Stimulated activated naive CD8-positive, alpha-beta T cell treated with anti-CD3 and anti-CD28 coated beads, Interleukin-15, Interleukin-2, amounts not matched to agents 100 U/mL and 50 U/mL, for 24 hours (primary cell): ENCODE measurements around the gene ZSWIM5.
"Not testable (repeated sequence)": the region's sequence is repeated elsewhere in the genome, so short reads cannot be mapped to it uniquely, and the experiment has no call there.

Source experiments
- ATAC-seq: fragments of 150-1000 bp; cut with Tn5 transposase; one replicate; pipeline ENCODE4 v1.10.0; 2021
- DNase-seq: peaks from one replicate; pipeline ENCODE4 v3.0.0; 2021

ZSWIM5 gene

GRCh38 chr1:45093334-45093733, 113.1 kb downstream of the ZSWIM5 start:
- no peak for ATAC-seq

GRCh38 chr1:45089711-45090110, 116.7 kb downstream of the ZSWIM5 start:
- DNase-seq (no peak), ATAC-seq (no peak)

More at GRCh38 chr1:45093334-45093733, 113.1 kb downstream of the ZSWIM5 start:
- no peak for DNase-seq

DNA sequence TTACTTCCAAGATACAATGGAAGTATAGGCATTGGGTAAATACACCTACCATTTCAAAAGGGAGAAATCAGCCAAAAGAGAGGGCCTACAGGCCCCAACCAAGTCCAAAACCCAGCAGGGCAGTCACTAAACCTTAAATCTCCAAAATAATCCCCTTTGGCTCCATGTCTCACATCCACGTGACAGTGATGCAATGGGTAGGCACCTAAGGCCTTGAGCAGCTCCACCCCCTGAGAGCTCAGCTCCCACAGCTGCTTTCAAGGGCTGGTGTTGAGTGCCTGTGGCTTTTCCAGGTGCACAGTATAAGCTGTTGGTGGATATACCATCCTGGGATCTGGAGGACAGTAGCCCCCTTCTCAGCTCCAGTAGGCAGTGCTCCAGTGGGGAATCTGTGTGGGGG, 121.8 kb downstream of the ZSWIM5 start:
- DNase-seq (no peak), ATAC-seq (no peak)

GRCh38 chr1:45079533-45079932, 126.9 kb downstream of the ZSWIM5 start:
- DNase-seq (no peak), ATAC-seq (no peak)

GRCh38 chr1:45076959-45077358, 129.4 kb downstream of the ZSWIM5 start:
- ATAC-seq, DNase-seq: not testable (repeated sequence)

- ATAC-seq: no peak
These were observed 134.8 kb downstream of the ZSWIM5 start for GRCh38 chr1:45071567-45071966.

GRCh38 chr1:45067806-45068205, 138.6 kb downstream of the ZSWIM5 start:
- DNase-seq (no peak), ATAC-seq (no peak)

More at GRCh38 chr1:45071567-45071966, 134.8 kb downstream of the ZSWIM5 start:
- no peak for DNase-seq

DNA sequence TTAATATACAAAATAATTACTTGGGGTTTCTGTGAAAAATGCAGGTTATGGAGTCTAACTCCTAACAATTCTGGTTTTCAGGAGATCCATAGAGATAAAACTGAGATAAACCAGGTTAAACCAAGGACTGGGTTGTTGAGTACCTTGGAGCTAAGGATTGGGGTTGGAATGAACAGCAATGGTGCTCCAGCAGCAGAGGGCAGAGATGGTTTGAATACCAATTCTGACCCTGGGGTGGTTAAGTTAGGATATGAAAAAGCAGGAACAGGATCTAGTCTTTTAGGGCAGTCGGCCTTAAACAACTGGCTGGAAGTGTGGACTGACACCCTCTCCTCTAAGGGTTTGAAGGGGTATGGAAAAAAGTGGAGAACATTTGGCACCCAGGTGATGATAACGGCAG, 141.3 kb downstream of the ZSWIM5 start:
- DNase-seq: no peak

GRCh38 chr1:45062463-45062862, 143.9 kb downstream of the ZSWIM5 start:
- not testable (repeated sequence) for ATAC-seq, DNase-seq

More for the DNA sequence above, 141.3 kb downstream of the ZSWIM5 start:
- no peak for ATAC-seq

DNA sequence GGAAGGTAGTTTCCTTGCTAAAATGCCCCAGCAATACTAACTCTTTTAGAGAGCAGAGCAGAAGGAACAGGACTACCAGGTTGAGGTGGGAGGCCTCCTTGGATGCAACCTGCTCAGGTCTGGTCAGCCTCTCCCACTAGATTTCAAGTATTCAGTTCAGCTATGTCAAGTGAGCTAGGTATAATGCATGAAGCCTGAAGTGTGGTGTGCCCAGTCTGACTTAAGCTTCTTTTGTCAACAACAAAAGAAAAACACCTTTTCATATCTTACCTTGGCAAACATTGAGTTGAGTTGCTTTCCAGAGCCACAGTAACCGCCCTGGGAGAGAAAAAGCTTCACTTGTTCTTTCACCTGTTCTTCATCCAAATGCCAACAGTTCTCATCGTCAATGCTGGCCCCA, 146.6 kb downstream of the ZSWIM5 start:
- DNase-seq: no peak

GRCh38 chr1:45057542-45057941, 148.9 kb downstream of the ZSWIM5 start:
- DNase-seq (no peak), ATAC-seq (no peak)

More for the DNA sequence above, 146.6 kb downstream of the ZSWIM5 start:
- ATAC-seq: no peak

DNA sequence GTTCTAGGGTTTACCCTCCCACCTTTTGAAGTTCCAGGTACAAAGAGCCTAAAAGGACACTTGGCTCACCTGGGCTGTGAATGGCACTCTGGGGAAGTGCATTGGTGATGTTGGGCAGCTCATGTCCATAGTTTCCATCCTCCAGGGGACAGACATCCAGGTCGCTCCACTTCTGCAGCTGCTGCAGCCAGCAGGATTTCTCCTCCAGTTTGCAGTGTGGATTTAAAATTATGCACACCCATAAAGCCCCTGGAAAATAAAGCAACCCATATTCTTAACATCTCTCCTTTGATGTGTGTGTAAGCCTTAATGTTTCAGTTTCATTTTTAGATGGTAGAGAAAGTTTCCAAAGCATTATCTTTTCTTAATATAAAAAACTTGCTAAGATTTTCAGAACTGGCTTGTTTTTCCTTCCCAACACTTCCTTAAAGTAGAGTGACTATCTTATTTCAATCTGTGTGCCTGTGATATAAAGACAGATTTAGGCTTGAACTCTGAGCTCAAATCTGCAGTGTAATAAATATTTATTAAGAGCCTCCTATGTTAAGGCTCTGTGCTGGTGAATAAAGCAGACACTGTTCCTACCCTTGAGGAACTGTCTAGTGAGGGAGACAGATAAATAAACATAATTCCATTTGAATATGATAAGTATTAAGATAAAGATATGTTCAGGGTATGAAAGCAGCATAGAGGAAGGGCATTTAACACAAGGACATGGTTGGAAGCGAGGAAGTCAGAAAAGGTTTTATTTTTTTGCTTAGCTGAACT, 155.2 kb downstream of the ZSWIM5 start:
- peak; percentile 81 for ATAC-seq
- no peak for DNase-seq

- DNase-seq: no peak
- no peak for ATAC-seq
These were observed 159.4 kb downstream of the ZSWIM5 start for GRCh38 chr1:45047032-45047431.

DNA sequence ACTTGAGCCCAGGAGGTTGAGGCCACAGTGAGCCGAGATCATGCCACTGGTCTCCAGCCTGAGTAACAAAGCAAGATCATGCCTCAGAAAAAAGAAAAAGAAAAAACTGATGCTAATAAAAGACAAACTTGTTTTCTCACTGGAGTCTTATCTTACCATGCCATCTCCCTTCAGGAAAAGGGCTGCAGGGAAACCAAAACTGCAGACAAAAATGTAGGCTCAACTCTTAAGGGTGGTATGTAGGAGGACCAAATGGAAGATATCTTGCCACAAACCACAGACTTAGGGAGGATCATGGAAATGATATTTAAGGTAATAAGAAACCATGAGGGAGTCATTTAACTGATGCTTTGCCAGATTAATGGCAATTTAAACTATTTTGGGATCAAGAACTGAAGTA, 161.5 kb downstream of the ZSWIM5 start:
- DNase-seq: no peak
- no peak for ATAC-seq

GRCh38 chr1:45043094-45043493, 163.3 kb downstream of the ZSWIM5 start:
- DNase-seq (no peak), ATAC-seq (no peak)

- DNase-seq (no peak), ATAC-seq (no peak)
These were observed 166.1 kb downstream of the ZSWIM5 start for GRCh38 chr1:45040297-45040696.

DNA sequence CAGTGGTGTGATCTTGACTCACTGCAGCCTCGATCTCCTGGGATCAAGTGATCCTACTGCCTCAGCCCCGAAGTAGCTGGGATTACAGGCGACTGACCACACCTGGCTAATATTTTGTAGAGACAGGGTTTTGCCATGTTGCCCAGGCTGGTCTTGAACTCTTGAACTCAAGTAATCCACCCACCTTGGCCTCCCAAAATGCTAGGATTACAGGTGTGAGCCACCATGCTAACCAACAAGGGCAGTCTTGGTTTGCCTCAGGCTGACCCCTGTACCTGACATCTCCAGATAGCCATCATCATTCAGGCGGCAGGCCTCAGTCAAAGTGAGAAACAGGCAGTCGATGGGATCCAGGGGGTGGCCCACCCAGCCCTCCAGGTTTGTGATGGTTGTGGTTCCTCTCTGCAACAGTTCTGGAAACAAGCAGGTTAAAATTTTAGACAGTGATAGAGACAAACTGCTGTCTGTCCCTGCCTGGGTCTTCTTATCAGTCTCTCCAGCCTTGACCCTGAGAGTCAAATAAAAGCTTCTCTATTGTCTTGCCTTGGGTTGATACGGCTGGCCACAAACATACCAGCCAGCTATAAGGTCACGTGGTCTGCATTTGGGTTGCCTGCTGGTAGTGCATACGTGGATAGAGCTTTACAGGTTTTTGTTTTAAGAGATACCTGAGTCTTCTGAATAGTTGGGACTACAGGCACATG, 167.6 kb downstream of the ZSWIM5 start:
- no peak for ATAC-seq

DNA sequence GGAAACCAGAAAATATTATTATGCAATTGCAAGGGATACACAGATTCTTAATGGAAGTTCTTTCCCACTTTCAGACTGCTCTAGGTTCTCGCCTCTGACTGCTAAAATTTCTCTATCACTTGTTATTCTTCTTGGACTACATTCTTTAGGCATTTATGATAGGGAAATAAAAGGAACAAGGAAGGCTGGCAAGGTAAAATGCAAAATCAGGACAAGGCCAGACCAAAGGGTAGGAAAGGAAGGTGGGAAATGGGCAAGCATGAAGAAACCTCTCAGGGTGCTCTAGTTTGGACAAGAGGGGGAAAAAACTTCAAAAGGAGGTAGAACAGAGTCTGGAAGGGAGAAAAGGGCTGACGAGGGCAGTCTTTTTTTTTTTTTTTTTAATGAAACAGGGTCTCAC, 168.2 kb downstream of the ZSWIM5 start:
- DNase-seq (no peak), ATAC-seq (no peak)

More for the DNA sequence above, 167.6 kb downstream of the ZSWIM5 start:
- no peak for DNase-seq

DNA sequence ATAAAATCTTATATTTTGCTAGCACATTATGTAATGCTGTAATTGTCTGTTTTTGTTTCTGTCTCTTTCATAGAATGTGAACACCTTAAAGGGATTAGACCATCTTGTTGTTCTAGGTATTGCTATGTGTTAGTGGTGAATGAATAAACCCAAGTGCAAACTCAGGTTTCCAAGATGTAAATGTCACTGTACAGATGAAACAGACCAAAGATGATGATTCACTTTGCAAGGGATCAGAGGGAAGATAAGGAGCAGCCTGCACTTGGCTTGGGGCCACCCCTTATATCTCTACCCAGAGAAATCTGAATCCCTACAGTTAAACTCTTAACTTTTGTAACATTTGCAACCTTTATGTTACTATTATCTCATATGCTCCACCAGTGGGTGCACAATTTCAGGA, 168.9 kb downstream of the ZSWIM5 start:
- ATAC-seq (peak; percentile 96), DNase-seq (peak; percentile 21)

- no peak for DNase-seq
- no peak for ATAC-seq
These were observed 170.6 kb downstream of the ZSWIM5 start for GRCh38 chr1:45035631-45036301.

DNA sequence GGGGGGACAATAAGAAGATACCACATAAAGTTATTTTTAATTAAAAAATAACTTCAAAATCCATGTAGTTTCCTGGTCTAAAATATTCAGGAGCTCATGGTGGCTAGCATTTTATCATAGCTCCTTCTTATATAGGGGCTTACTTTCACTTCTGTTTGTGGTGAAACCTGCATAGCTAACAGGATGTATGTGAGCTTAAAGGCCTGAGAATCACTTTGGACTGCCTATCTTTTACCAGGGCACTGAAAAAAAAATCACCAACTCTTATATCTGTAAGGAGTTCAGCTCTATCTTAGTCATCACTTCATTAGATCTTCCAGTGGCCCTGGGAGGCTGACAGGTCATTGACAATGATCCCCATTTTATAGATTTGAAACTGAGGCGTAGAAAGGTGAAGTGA, 173.0 kb downstream of the ZSWIM5 start:
- DNase-seq (no peak), ATAC-seq (no peak)

DNA sequence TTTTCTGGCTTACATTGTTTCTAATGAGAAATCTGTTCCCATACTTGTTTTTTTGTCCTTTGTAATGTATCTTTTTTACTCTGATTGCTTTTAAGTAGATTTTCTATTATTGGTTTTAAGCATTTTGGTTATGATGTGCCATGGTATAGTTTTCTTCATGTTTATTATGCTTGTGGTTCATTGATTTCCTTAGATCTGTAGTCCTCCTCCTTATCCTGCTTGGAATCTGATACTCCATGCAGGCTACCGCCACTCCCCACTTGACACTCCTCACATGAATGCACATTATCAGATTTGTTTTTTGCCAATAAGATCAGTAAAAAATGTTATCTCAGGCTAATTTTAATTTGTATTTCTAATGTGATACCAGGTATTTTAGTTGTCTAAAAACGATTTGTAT, 173.6 kb downstream of the ZSWIM5 start:
- no peak for ATAC-seq

GRCh38 chr1:45026446-45026845, 180.0 kb downstream of the ZSWIM5 start:
- ATAC-seq: peak; percentile 61

More for the DNA sequence above, 173.6 kb downstream of the ZSWIM5 start:
- DNase-seq: no peak

More at GRCh38 chr1:45026446-45026845, 180.0 kb downstream of the ZSWIM5 start:
- DNase-seq: no peak
